ENCODE data around the gene LRIT2. TPM values are rescaled to one million over a fixed set of nuclear protein-coding genes. Genes with fewer than 3 reads are reported as not detected.

The LRIT2 gene
- polyA plus RNA-seq, 1 donor from 2014 or later: not detected

DNA sequence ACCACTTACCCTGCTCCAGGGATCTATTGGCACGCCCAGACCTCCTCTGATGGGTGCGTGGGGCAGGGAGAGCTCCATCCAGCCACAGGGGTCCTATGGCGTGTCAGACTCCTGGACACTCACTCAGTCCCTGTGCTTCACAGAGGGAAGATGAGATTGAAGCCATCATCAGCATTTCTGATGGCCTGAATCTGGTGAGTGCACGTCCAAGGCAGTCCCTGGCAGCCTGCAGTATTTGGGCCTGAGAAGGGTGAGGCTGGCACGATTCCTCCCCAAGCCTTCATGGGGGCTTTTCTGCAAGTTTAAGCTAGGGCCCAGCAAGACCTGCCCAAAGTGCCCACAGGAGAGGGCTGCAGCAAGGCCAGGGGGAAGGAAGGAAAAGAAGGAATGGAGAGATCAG, 27.7 kb downstream of the LRIT2 start:
- Histone ChIP-seq H3K36me3 (ENCODE audit: insufficient read depth, low read length) (no peaks in the 10 kb centered on the region), H3K4me2 (ENCODE audit: low read length) (no peak overlapping the region), H4K20me1 (ENCODE audit: insufficient read depth) (no peaks in the 10 kb centered on the region), H2AFZ (ENCODE audit: low read depth, low read length) (no peak overlapping the region), H3K9me3 (ENCODE audit: low read length) (no peaks in the 10 kb centered on the region), H3K27ac (ENCODE audit: low read length) (no peak overlapping the region), H3K4me3 (ENCODE audit: low read length) (no peak overlapping the region), H3K79me2 (replicated peaks; ENCODE audit: insufficient read depth, low read length) (no peaks in the 10 kb centered on the region), H3K9ac (ENCODE audit: low read length) (no peak overlapping the region), H3F3A (ENCODE audit: insufficient read depth, low read length, poor library complexity, severe bottlenecking) (no peaks in the 10 kb centered on the region), H3K27me3 (ENCODE audit: insufficient read depth, low read depth, low read length) (peaks cover 30% of the 10 kb centered on the region), H3K9me2 (ENCODE audit: insufficient read depth, low read length) (no peaks in the 10 kb centered on the region)
- TF ChIP-seq RAD21 (conservative IDR thresholded peaks at IDR 0.05) (no peak), EP300 (conservative IDR thresholded peaks at IDR 0.05; ENCODE audit: poor library complexity, severe bottlenecking) (no peak), MXI1 (conservative IDR thresholded peaks at IDR 0.05; ENCODE audit: poor library complexity, severe bottlenecking) (no peak), POLR2AphosphoS5 (IDR thresholded peaks at IDR 0.05) (no peak), TAF1 (IDR thresholded peaks at IDR 0.05; ENCODE audit: low read depth) (no peak), EZH2 (IDR thresholded peaks at IDR 0.05; ENCODE audit: borderline replicate concordance, insufficient read depth, low read length, poor library complexity, severe bottlenecking) (no peak), SMC3 (conservative IDR thresholded peaks at IDR 0.05; ENCODE audit: poor library complexity) (no peak)
- TF ChIP-seq, protein P1, sequence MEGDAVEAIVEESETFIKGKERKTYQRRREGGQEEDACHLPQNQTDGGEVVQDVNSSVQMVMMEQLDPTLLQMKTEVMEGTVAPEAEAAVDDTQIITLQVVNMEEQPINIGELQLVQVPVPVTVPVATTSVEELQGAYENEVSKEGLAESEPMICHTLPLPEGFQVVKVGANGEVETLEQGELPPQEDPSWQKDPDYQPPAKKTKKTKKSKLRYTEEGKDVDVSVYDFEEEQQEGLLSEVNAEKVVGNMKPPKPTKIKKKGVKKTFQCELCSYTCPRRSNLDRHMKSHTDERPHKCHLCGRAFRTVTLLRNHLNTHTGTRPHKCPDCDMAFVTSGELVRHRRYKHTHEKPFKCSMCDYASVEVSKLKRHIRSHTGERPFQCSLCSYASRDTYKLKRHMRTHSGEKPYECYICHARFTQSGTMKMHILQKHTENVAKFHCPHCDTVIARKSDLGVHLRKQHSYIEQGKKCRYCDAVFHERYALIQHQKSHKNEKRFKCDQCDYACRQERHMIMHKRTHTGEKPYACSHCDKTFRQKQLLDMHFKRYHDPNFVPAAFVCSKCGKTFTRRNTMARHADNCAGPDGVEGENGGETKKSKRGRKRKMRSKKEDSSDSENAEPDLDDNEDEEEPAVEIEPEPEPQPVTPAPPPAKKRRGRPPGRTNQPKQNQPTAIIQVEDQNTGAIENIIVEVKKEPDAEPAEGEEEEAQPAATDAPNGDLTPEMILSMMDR (IDR thresholded peaks at IDR 0.05; ENCODE audit: poor library complexity, severe bottlenecking): no peak
- TF ChIP-seq, protein P2, sequence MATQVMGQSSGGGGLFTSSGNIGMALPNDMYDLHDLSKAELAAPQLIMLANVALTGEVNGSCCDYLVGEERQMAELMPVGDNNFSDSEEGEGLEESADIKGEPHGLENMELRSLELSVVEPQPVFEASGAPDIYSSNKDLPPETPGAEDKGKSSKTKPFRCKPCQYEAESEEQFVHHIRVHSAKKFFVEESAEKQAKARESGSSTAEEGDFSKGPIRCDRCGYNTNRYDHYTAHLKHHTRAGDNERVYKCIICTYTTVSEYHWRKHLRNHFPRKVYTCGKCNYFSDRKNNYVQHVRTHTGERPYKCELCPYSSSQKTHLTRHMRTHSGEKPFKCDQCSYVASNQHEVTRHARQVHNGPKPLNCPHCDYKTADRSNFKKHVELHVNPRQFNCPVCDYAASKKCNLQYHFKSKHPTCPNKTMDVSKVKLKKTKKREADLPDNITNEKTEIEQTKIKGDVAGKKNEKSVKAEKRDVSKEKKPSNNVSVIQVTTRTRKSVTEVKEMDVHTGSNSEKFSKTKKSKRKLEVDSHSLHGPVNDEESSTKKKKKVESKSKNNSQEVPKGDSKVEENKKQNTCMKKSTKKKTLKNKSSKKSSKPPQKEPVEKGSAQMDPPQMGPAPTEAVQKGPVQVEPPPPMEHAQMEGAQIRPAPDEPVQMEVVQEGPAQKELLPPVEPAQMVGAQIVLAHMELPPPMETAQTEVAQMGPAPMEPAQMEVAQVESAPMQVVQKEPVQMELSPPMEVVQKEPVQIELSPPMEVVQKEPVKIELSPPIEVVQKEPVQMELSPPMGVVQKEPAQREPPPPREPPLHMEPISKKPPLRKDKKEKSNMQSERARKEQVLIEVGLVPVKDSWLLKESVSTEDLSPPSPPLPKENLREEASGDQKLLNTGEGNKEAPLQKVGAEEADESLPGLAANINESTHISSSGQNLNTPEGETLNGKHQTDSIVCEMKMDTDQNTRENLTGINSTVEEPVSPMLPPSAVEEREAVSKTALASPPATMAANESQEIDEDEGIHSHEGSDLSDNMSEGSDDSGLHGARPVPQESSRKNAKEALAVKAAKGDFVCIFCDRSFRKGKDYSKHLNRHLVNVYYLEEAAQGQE (IDR thresholded peaks at IDR 0.05; ENCODE audit: borderline replicate concordance): no peak

DNA sequence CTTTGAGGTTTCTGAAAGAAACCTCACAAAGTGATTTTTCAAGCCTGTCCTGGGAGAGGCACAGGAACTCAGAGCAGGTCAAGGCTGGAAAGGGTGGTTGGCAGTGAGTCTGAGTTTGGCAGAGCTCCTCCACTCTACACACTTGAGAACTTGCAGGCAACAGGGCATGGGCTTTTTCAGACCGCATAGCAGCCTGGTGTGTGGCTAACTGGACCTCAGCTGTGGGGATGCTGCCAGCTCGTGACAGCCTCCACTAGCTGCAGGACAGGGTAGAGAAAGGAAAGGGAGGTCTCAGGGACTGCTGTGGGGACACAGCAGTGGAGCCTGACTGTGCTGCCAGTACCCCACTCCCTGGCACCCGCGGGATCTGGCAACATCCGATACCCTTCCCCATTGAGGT, 28.4 kb downstream of the LRIT2 start:
- Histone ChIP-seq H3F3A (ENCODE audit: insufficient read depth, low read length, poor library complexity, severe bottlenecking) (no peaks in the 10 kb centered on the region), H2AFZ (ENCODE audit: low read depth, low read length) (no peak overlapping the region), H3K9me3 (ENCODE audit: low read length) (no peaks in the 10 kb centered on the region), H3K9me2 (ENCODE audit: insufficient read depth, low read length) (no peaks in the 10 kb centered on the region), H3K27ac (ENCODE audit: low read length) (no peak overlapping the region), H4K20me1 (ENCODE audit: insufficient read depth) (no peaks in the 10 kb centered on the region), H3K36me3 (ENCODE audit: insufficient read depth, low read length) (no peaks in the 10 kb centered on the region), H3K79me2 (replicated peaks; ENCODE audit: insufficient read depth, low read length) (no peaks in the 10 kb centered on the region), H3K4me3 (ENCODE audit: low read length) (no peak overlapping the region), H3K27me3 (ENCODE audit: insufficient read depth, low read depth, low read length) (peaks cover 30% of the 10 kb centered on the region), H3K4me2 (ENCODE audit: low read length) (no peak overlapping the region), H3K9ac (ENCODE audit: low read length) (no peak overlapping the region)
- TF ChIP-seq EP300 (conservative IDR thresholded peaks at IDR 0.05; ENCODE audit: poor library complexity, severe bottlenecking) (no peak), TAF1 (IDR thresholded peaks at IDR 0.05; ENCODE audit: low read depth) (no peak)

DNA sequence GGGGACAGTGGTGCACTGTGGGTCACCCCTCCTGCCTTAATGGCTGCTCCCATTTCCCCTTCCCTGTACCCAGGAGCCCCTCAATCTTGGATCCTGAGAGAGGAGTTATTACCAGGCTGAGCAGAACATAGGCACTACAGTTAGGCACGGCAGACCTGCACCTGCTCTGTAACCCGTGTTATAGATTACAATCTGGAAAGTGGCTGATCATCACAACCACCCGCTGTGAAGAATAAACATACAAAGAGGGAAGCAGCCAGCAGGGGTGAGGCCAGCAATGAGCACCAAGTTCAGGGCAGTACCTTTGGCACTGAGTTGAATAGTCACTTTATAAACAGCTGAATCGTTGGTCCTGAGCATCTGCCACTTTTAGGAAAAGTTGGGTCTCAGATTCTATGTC, 29.3 kb downstream of the LRIT2 start:
- H3K27me3 ChIP-seq (ENCODE audit: insufficient read depth, low read depth, low read length): peaks cover 30% of the 10 kb centered on the region
- no peaks in the 10 kb centered on the region for H3K9me2 ChIP-seq (ENCODE audit: insufficient read depth, low read length)
- no peaks in the 10 kb centered on the region for H3K9me3 ChIP-seq (ENCODE audit: low read length)
- H2AFZ ChIP-seq (ENCODE audit: low read depth, low read length): no peak overlapping the region
- H3K9ac ChIP-seq (ENCODE audit: low read length): no peak overlapping the region
- no peaks in the 10 kb centered on the region for H3K79me2 ChIP-seq (replicated peaks; ENCODE audit: insufficient read depth, low read length)
- no peak overlapping the region for H3K4me3 ChIP-seq (ENCODE audit: low read length)
- H3K4me2 ChIP-seq (ENCODE audit: low read length): no peak overlapping the region
- H4K20me1 ChIP-seq (ENCODE audit: insufficient read depth): no peaks in the 10 kb centered on the region
- no peaks in the 10 kb centered on the region for H3F3A ChIP-seq (ENCODE audit: insufficient read depth, low read length, poor library complexity, severe bottlenecking)
- TF ChIP-seq SMC3 (conservative IDR thresholded peaks at IDR 0.05; ENCODE audit: poor library complexity) (no peak), MXI1 (conservative IDR thresholded peaks at IDR 0.05; ENCODE audit: poor library complexity, severe bottlenecking) (no peak), EP300 (conservative IDR thresholded peaks at IDR 0.05; ENCODE audit: poor library complexity, severe bottlenecking) (no peak)
- no peaks in the 10 kb centered on the region for H3K36me3 ChIP-seq (ENCODE audit: insufficient read depth, low read length)
- H3K27ac ChIP-seq (ENCODE audit: low read length): no peak overlapping the region

All from neural cell (in vitro differentiated cells).